GM18873 (cell line): Measurements from ENCODE around the gene FER1L5.

Source experiments
- ATAC-seq: cut with Tn5 transposase; IDR thresholded peaks from one replicate; pipeline ENCODE4 v1.9.1; 2021; ENCODE audit warnings: mild to moderate bottlenecking, moderate library complexity, moderate number of reproducible peaks; ENCODE audit not compliant: unreplicated experiment, low FRiP score

The FER1L5 gene

DNA sequence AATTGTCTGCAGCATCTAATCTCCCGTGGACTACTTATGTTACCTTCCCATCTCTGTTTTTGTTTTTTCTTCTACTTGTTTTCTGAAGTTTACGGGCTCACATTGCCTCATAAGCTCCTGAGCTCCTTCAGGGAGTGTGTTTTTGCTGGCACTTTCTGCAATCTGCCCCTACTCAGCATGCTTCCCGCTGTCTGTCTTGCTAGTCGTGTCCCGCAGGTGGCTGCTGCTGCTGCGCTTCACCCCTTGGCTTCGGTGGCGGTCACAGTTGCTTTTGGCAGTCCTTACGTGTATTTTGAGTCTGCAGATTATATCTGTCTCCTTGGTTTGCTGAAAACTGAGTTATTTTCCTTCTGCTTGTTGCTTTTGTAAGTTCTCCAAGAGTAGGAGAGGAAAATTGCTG is 37.3 kb downstream of the FER1L5 start:
- ATAC-seq, result no peak

DNA sequence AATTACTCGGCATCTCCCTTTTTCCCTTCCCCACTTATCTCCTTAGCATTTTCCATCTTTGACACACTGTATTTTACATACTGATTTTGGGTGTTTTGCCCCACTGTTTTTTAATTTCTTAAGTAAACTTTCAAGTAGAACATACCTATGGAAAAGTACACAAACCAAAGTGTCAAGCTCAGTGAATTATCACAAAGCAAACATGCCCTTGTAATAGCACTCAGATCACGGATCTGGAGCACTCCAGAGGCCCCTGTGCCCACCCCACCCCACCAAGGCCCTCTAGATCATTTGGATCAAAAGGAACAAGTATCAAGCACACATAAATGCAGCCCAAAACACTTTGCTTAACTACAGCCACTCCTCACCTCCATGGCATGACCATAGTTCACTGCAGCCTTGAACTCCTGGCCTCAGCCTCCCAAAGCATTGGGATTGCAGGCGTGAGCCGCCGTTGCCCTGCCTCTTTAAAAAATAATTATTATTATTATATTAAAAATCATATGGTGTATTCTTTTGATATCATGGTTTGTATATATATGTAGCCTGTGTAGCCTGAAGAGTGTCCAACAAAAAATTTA is 38.1 kb downstream of the FER1L5 start:
- ATAC-seq, result no peak

DNA sequence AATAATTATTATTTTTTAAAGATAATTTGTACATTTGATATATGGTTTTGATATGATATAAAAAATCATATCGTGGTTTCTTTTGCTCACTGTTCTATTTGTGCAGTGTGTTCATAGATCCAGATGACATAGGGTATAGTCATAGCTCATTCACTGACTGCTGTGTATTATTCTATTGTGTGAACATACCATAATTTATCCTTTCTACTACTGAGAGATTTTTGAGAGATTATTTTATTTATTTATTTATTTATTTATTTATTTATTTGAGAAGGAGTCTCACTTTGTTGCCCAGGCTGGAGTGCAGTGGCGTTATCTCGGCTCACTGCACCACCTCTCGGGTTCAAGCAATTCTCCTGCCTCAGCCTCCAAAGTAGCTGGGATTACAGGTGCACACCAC is 39.0 kb downstream of the FER1L5 start:
- no peak for ATAC-seq

DNA sequence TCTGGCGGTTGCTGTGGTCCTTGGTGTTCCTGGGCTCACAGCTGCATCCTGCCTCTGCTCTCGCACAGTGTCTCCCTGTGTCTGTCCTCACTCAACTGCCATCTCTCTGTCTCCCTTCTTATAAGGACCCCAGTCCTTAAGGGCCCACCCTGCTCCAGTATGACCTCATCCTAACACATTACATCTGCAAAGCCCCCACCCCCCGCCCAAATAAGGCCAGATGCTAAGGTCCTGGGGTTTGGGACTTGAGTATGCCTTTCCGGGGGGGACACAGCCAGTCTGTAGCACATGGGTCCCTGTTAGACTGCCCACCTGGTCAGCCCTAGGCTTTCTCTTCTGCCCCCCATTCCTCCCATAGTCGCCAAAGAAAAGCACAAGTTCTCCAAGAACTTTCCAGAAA is 40.7 kb downstream of the FER1L5 start:
- ATAC-seq, result no peak

DNA sequence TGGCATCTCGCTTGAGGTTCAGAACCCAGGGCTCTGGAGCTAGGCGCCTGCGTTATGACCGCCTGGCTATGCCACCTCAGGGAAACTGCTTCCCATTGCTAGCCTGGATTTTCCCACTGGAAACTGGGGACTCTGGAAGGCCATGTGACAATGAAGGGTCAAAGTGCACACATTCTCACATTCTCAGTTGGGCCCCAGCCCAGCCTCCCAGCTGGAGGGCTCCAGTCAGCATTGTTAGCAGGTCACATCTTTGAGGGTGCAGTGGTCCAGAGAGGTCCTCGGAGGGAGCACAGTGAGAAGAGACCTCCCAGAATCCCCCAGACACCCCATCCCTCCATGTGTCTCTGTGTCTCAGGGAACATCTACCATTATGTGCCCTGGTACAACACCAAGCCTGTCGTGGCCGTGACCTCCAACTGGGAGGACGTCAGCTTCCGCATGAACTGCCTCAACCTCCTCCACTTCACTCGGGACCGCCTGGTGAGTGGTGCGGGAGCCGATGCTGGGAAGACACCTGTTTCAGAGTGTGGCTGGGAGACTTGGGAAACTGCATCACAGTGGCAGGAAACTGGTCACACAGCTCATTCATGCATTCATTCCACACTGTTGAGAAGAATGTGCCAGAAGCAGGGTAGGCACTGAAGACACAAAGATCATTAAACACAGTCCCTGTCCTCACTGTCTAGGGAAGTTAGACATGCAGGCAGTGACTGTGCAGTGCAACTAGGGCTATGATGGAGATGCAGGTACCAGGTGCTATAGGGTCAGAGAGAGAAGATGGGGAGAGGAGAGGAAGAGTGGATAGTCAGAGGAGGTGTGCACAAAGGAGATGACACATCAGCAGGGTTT is 41.6 kb downstream of the FER1L5 start:
- ATAC-seq, result no peak

DNA sequence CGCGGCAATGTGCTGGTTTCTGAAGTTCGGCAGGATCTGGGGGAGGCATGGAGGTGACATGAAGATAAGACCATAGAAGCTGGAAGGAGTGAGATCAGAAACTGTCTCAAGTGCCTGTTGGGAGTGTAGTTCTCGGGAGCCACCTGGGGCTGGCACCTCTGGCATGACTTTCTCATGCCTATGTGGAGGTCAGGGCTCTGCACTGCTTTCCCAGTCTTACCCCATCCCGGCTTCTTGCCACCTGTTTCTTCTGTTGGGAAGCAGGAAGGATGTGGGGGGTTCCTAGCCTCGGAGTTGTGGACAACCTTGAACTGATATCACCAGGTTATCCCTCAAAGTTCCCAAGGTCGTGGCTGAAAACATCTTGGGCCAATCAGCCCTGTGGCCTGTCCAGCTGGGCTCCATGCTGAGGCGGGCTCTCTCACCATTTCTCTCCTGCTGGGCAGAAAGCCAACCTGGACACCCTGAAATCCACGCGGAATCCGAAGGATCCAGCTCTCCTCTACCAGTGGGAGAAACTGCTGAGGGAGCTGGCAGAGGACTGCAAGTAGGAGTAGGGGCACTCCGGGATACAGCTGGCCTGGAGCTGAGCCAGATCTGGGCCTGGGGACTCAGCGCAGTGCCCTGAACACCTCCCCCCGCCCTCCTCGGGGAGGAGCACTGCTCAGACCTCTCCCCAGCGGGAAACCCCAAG is 42.5 kb downstream of the FER1L5 start:
- ATAC-seq, result no peak

DNA sequence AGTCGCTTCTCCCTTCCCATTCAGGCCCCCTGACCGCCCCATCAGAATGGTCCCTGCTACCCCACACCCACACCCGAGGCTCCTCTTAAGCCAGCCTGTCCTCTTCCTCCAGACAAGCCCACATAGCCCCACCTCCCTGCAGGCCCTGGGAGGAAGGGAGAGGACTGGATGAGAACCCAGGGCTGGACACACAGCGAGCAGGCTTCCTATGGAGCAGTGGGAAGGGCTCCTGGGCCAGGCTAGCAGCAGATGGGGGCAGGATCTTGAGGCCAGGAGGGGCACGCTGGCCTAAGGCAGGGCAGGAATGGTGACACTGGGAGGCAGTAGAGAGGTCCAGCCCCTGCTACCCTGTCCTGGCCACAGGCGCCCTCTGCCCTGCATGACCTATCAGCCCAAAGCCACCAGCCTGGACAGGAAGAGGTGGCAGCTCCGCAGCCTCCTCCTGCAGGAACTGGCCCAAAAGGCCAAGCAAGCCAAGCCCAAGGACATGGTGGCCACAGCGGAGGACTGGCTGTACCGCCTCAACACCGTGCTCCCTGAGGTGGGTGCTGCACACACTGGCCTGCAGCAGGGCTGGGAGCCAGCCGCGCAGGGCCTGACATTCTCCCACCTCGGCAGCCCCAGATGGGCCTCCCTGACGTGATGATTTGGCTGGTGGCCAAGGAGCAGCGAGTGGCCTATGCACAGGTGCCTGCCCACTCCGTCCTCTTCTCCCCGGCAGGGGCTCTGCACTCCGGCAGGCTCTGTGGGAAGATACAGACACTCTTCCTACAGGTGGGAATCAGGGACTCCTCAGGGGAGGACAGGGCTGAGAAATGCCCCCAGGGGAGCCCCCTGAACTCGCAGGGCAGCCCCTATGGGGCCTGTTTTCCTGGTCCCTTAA is 43.3 kb downstream of the FER1L5 start:
- no peak for ATAC-seq

DNA sequence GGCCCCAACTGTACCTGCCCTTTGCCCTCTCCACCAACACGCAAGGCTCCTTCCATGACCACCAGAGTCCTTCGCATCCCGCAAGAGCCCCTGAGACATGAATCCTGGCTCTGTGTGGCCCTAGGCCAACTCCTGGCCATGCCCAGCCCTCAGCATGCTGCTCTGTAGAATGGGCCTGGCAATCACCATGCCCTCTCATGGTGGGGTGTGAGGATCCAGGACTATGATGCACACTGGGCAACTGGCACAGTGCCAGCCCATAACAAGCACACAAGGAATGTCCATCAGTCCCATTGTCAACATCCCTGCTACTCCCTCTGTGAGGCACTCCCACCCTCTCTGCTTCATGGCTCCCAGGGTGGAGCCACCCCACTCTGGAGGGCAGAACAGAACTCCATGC is 44.7 kb downstream of the FER1L5 start:
- no peak for ATAC-seq

DNA sequence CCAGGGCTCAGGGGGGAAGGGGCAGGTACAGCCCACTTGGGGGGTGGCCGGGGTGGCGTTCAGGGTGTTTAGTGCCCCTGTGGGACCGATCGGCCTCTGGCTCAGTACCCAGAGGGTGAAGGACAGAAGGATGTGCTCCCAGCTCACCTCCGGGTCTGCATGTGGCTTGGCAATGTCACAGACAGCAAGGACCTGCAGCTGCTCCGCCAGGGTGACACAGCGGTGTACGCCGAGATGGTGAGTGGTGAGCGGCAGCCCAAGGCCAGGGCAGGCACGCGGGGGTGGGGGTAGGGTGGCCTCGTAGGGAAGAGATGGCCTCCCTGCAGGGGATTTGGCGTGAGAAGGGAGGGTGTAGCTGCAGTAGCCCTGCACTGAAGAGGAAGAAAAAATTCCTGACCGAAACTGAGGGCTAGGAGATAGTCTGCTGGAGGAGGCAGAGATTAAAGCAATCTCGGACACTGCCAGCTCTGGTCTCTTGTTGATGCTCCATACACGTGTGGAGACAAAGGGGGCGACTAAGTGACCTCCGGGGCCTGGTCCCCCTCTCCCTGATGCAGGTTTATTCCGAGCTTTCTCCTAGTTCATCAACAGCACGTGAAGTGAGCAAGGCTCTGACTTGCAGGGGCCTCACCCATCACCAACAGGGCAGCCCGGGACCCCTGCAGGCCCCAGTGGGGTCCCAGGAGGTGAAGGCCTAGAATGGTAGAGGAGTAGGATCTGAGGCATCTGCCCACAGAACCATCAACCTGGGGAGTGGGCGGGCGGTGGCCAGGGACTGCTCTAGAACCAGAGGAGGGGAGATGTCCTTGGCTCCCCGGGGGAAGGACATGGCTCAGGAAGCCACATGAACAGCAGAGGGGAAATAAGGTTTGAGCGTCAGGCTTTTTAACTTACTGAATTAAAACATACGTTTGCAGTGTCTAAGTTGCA is 45.4 kb downstream of the FER1L5 start:
- no peak for ATAC-seq

DNA sequence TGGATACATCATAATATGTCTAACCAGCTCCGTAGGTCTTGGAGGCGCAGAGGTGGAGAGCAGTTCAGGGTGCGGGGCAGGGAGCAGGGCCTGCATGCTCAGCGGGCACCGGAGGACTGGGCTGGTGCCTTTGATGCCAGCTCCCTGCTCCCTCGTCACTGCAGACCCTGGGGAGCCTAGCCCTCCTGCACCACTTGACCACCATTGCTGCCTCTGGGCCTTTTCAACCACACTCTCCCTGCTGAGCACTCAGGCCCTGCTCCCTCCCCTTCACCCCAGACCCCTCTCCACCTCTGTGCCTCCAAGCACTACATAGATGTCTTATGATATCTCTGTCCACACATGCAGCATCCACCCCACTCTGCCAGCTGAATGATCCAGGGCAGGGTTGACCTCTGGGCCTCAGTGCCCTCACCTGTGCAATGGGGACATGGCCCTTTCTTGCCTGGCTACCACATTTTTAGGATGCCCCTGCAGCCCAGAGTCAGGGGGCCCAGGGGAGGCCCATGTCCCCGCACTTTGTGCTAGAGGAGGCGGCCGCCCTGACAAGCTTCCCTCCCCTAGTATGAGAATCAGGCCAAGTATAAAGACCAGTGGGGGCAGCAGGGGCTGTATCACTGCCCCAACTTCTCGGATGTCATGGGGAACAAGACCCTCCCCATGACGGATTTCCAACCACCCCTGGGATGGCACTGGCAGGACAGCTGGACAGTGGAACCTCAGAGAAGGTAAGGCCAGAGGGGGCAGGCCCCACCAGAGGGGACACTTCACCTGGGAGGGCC is 46.3 kb downstream of the FER1L5 start:
- no peak for ATAC-seq

DNA sequence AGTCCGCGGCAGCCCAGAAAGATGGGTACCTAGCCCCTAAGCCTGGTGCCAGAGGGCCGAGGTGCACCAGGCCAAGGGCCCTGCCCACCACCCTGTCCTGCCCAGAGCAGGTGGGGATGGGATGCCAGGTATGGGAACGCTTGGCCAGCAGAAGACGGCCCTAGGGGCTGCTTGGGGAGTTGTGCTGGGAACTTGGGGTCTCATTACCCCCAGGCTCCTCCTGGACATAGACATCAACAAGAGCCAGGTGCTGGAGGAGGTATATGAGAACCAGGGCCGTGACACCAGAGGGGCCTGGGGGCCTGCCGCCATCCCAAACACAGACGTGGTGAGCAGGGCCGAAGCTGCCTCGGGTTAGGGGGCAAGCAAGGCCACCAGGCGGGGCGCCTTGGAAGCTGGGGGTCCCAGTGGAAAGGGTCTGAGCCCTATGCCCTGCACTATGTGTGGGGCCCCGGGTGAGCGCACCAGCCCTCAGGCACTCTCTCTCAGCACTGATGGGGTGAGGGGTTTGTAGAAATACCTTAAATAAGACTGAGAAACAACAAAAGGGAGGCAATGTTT is 46.9 kb downstream of the FER1L5 start:
- ATAC-seq, result no peak

DNA sequence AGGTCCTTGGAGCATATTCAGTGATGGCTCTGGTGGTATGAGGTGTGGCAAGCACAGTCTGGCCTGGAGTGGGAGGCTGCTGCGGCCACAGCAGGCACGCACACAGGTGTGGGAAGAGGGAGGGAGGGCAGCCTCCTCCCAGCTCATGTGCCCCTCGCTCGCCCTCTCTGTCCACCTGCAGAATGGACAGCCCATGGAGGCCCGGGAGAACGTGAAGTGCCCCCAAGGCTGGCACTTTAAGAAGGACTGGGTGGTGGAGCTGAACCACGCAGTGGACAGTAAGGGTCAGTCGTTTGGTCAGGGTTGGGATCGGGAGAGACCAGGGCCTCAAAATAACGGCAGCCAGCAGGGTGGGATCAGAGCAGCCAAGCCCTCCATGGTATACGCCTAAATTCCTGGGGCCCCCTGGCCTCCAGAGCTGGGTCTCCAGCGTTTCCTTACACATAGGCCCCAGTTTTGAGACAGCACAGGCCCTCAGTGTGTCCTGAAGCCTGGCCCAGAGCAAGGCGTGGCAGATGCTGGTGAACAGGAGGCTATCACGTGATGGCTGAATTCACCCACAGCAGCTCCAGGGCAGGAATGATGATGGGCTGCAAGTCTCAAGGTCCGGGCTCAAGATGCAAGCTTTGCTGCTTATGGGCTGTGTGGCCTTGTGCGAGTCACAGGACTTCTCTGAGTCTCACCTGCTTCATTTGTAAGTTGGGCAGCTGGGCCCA is 47.9 kb downstream of the FER1L5 start:
- ATAC-seq, result no peak

DNA sequence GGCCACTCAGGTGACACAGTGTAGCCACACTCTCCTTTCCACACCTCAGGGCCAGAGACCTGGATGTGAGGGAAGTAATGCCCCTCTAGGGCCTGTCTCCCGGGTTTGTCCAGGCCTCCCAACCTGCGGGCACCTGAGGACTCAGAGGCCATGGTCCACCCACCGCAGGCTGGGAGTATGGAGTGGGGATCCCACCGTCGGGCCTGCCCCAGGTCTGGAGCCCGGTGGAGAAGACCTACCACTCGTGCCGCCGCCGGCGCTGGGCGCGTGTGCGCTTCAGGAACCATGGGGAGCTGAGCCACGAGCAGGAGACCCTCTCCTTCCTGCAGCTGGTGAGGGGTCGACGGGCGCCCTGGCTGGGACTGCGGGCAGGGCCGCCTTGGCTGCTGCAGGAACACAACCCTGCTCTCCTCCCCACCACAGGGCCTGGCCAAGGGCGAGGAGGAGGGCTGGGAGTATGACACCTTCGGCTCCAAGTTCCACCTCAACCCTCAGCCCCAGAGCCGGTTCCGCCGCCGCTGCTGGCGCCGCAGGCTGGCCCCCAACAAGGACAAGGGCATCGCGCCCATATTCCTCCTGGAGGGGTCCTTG is 48.6 kb downstream of the FER1L5 start:
- no peak for ATAC-seq

DNA sequence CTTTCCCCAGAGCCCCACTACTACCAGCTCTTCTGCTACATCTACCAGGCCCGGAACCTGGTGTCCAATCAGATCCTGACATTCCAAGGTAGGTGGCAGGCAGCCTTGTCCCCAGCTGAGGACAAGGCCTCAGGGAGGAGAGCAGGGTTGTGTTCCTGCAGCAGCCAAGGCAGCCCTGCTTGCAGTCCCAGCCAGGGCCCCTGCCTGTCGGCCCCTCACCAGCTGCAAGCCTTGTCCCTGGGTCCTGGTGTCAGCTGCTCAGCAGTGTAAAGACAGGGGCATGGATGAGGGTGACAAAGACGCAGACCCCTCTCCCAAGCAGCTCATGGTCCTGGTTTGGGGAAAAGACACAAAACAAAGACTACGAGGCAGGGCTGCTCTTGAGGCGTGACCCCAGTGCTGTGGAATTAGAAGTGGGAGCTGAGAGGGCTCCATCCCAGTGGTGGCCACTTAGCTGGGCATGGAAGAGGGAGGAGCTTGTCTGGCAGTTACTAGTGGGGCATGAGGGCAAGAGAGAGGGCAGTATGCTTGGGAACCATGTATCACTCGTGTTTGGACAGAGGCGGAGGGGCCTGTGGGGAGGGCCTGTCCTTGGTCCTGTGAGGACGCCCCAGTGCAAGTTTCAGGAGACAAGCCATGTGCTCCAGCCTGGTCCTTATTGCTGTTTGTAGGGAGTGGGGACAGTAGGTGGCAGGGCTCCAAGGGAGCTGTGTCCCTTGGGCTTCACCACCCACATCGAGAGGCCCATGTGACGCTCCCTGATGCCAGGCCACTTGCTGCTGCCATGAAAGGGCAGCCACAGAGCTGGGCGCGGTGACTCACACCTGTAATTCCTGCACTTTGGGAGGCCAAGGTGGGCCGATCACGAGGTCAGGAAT is 49.8 kb downstream of the FER1L5 start:
- no peak for ATAC-seq

DNA sequence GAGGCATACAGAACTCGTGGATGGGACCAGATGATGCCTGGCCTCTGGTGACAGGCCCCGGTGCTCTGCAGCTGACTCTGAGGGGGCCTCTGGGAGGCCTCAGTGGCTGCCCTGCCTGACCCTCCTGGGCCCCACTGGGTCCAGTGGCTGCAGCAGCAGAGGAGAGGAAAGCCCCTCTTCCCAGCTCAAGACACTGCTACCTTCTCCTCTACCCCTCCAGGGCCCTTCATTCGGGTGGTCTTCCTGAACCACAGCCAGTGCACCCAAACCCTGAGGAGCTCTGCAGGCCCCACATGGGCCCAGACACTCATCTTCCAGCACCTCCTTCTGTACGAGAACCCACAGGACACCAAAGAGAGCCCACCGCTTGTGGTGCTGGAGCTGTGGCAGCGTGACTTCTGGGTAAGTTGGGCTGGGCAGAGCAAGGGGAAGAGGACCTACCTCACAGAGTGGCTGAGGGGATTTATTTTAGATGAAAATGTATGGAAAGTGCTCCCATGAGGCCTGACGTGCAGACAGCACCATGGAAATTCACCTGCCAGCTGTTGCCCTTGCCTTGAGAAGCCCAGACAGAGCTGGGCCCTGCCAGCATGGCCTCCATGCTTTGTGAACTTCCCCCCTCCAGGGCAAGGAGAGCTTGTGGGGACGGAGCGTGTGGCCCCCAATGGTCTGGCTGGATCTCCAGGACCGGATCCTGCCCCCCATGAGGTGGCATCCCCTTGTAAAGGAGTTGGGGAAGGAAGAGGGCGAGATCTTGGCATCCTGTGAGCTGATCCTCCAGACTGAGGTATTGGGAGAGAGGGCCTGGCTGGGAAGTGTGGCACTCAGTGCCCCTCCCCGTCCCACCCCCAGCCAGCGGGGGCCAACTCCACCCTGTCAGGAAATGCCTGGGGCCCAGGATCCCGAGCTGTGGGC is 51.0 kb downstream of the FER1L5 start:
- no peak for ATAC-seq

DNA sequence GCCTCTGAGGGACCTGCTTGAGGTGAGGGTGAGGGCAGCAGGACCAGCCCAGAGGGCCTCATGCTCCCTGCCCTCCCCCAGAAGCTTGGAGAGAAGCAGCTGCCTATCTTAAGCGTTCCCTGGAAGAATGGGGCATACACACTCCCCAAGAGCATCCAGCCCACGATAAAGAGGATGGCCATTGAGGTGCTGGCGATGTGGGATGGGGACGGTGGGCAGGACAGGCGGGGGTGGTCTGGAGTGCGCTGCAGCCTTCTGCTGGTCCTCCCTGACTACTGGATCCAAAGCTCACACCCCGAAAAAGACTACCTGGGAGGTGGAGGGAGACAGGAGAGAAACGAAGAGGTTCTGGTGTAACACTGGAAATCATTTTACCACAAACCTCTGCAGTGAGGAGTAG is 51.7 kb downstream of the FER1L5 start:
- ATAC-seq, result no peak
